Measurements from ENCODE around the gene PAOX. TPM values are rescaled to one million over a fixed set of nuclear protein-coding genes. Genes with fewer than 3 reads are reported as not detected.

Gene PAOX
- total and polyA plus RNA-seq, 2 of the 13 experiments (the other 11 are each of a cell fraction or from before 2014, with no cell fraction given) = 0.49 to 0.77 TPM

DNA sequence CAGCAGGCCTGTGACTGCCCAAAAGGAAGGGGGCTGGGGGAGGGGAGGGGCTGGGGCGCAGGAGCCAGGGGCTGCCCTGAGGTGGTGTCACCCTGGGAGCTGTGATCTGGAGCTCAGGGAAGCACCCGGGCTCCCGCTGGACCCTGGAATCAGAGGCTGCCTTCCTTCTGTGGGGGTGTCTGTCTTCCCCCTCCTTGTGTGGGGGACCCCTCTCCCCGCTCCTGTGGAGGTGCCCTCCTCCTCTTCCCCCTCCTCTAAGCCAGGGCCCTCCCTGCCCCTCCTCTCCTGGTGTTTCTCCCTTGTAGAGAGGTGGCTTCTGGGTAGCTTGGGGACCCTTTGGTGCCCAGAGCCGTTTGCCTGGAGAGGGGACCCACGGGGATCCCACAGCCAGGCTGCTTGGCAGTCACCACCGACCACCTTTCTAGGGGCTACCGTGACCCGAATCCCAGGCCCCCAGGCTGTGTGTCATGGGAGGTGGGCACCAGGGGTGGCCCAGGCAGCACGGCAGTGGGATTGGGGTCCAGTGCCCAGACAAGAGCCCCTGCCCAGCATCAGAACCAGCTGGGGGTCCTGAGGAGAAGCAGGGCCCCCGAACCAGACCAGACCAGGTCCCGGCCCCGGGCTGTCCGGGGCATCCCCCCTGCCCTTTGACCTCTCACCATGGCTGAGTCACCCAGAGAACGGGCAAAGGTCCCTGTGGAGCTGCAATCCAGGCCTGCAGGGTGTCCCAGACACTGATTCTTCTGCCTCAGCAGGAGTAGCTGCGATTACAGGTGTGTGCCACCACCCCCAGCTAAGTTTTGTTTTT lies 31.1 kb upstream of the PAOX start (continued):
- TF ChIP-seq, protein P1, sequence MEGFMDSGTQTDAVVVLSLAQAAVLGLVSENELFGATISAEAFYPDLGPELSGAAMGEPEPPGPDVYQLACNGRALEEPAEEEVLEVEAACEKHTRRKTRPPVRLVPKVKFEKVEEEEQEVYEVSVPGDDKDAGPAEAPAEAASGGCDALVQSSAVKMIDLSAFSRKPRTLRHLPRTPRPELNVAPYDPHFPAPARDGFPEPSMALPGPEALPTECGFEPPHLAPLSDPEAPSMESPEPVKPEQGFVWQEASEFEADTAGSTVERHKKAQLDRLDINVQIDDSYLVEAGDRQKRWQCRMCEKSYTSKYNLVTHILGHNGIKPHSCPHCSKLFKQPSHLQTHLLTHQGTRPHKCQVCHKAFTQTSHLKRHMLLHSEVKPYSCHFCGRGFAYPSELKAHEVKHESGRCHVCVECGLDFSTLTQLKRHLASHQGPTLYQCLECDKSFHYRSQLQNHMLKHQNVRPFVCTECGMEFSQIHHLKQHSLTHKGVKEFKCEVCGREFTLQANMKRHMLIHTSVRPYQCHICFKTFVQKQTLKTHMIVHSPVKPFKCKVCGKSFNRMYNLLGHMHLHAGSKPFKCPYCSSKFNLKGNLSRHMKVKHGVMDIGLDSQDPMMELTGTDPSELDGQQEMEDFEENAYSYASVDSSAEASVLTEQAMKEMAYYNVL (CRISPR knock-in tag; IDR thresholded peaks at IDR 0.05; ENCODE audit: borderline replicate concordance) = no peak
- TF ChIP-seq ZNF770 (CRISPR knock-in tag; IDR thresholded peaks at IDR 0.05) = no peak
- TF ChIP-seq ZNF652 (CRISPR knock-in tag; IDR thresholded peaks at IDR 0.05; ENCODE audit: borderline replicate concordance, low read depth) = peak; percentile 86
- TF ChIP-seq ZNF3 (CRISPR knock-in tag; IDR thresholded peaks at IDR 0.05) = no peak
- peak; percentile 94 for TF ChIP-seq GFI1 (CRISPR knock-in tag; IDR thresholded peaks at IDR 0.05; ENCODE audit: borderline replicate concordance)
- TF ChIP-seq, protein P2, sequence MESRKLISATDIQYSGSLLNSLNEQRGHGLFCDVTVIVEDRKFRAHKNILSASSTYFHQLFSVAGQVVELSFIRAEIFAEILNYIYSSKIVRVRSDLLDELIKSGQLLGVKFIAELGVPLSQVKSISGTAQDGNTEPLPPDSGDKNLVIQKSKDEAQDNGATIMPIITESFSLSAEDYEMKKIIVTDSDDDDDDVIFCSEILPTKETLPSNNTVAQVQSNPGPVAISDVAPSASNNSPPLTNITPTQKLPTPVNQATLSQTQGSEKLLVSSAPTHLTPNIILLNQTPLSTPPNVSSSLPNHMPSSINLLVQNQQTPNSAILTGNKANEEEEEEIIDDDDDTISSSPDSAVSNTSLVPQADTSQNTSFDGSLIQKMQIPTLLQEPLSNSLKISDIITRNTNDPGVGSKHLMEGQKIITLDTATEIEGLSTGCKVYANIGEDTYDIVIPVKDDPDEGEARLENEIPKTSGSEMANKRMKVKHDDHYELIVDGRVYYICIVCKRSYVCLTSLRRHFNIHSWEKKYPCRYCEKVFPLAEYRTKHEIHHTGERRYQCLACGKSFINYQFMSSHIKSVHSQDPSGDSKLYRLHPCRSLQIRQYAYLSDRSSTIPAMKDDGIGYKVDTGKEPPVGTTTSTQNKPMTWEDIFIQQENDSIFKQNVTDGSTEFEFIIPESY (CRISPR knock-in tag; IDR thresholded peaks at IDR 0.05) = no peak
- no peak for TF ChIP-seq ZNF101 (CRISPR knock-in tag; IDR thresholded peaks at IDR 0.05; ENCODE audit: borderline replicate concordance, low read depth)
- TF ChIP-seq POGZ (CRISPR knock-in tag; IDR thresholded peaks at IDR 0.05) = no peak
- TF ChIP-seq, protein P3, sequence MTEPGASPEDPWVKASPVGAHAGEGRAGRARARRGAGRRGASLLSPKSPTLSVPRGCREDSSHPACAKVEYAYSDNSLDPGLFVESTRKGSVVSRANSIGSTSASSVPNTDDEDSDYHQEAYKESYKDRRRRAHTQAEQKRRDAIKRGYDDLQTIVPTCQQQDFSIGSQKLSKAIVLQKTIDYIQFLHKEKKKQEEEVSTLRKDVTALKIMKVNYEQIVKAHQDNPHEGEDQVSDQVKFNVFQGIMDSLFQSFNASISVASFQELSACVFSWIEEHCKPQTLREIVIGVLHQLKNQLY (CRISPR knock-in tag; IDR thresholded peaks at IDR 0.05) = no peak
- TF ChIP-seq ZNF230 (CRISPR knock-in tag; IDR thresholded peaks at IDR 0.05) = no peak
- no peak for TF ChIP-seq POLR2AphosphoS5 (IDR thresholded peaks at IDR 0.05; ENCODE audit: low read depth, low read length)
- TF ChIP-seq PCBP2 (optimal IDR thresholded peaks at IDR 0.05; ENCODE audit: low read depth, low read length, poor library complexity, severe bottlenecking) = no peak
- TF ChIP-seq ZNF816 (CRISPR knock-in tag; IDR thresholded peaks at IDR 0.05; ENCODE audit: borderline replicate concordance) = no peak
- TF ChIP-seq ZNF496 (CRISPR knock-in tag; IDR thresholded peaks at IDR 0.05; ENCODE audit: insufficient replicate concordance) = no peak
- TF ChIP-seq MIXL1 (CRISPR knock-in tag; IDR thresholded peaks at IDR 0.05) = no peak
- no peak for TF ChIP-seq ZFAT (CRISPR knock-in tag; conservative IDR thresholded peaks at IDR 0.05)
- no peak for TF ChIP-seq IRF2 (CRISPR knock-in tag; IDR thresholded peaks at IDR 0.05)
- TF ChIP-seq SRF (IDR thresholded peaks at IDR 0.05; ENCODE audit: low read depth, low read length) = no peak
- no peak; the same call in 1 of the 2 replicates for TF ChIP-seq ZNF788 (CRISPR knock-in tag; IDR thresholded peaks at IDR 0.05; ENCODE audit: borderline replicate concordance)
- peak; percentile 42; the same call in 1 of the 2 replicates for TF ChIP-seq ZFX (CRISPR knock-in tag; IDR thresholded peaks at IDR 0.05; ENCODE audit: low read depth)
- TF ChIP-seq MAFK (conservative IDR thresholded peaks at IDR 0.05 in 1 of 2, IDR thresholded peaks at IDR 0.05 in 1 of 2; ENCODE audit: low read length in 2 of 2) = no peak
- no peak for TF ChIP-seq SAFB2 (CRISPR knock-in tag; IDR thresholded peaks at IDR 0.05; ENCODE audit: borderline replicate concordance, low read depth)

Data from HepG2 (cell line).